ENCODE data around the gene ABCB11.

Gene ABCB11

GRCh38 chr2:169035887-169036286 lies 4.8 kb upstream of the ABCB11 start:
- Histone ChIP-seq H3K79me2 (no peaks in the 10 kb centered on the region), H2AFZ (no peak overlapping the region), H3K9me3 (ENCODE audit: control insufficient read depth, low read length) (no peaks in the 10 kb centered on the region), H3K4me1 (no peaks in the 10 kb centered on the region), H3K27me3 (ENCODE audit: control insufficient read depth, insufficient read depth, low read length) (no peaks in the 10 kb centered on the region), H3K4me3 (ENCODE audit: low read depth, low read length) (no peak overlapping the region), H3K4me2 (ENCODE audit: low read length) (no peak overlapping the region), H3K9ac (no peak overlapping the region), H3K36me3 (ENCODE audit: control insufficient read depth, insufficient read depth, low read length) (no peaks in the 10 kb centered on the region), H3K27ac (no peak overlapping the region)
- no peak for TF ChIP-seq CTCF (IDR thresholded peaks at IDR 0.05)

- no peak overlapping the region for H2AFZ ChIP-seq
- no peak overlapping the region for H3K27ac ChIP-seq
- no peaks in the 10 kb centered on the region for H3K9me3 ChIP-seq (ENCODE audit: control insufficient read depth, low read length)
- no peak overlapping the region for H3K4me2 ChIP-seq (ENCODE audit: low read length)
- H3K36me3 ChIP-seq (ENCODE audit: control insufficient read depth, insufficient read depth, low read length), result no peaks in the 10 kb centered on the region
- H3K9ac ChIP-seq, result no peak overlapping the region
- no peaks in the 10 kb centered on the region for H3K79me2 ChIP-seq
- H3K4me3 ChIP-seq (ENCODE audit: low read depth, low read length), result no peak overlapping the region
- no peaks in the 10 kb centered on the region for H3K4me1 ChIP-seq
- H3K27me3 ChIP-seq (ENCODE audit: control insufficient read depth, insufficient read depth, low read length), result no peaks in the 10 kb centered on the region
- TF ChIP-seq CTCF (IDR thresholded peaks at IDR 0.05), result no peak
Observed at GRCh38 chr2:169034984-169035544, 3.9 kb upstream of the ABCB11 start.

- TF ChIP-seq CTCF (IDR thresholded peaks at IDR 0.05), result no peak
Observed at GRCh38 chr2:169034256-169034655, 3.1 kb upstream of the ABCB11 start.

GRCh38 chr2:169029341-169029740 lies 1.8 kb downstream of the ABCB11 start:
- no peak overlapping the region for H3K4me2 ChIP-seq (ENCODE audit: low read length)
- H2AFZ ChIP-seq, result no peak overlapping the region
- no peak overlapping the region for H3K27ac ChIP-seq
- no peak for TF ChIP-seq CTCF (IDR thresholded peaks at IDR 0.05)
- H3K4me3 ChIP-seq (ENCODE audit: low read depth, low read length), result no peak overlapping the region
- no peaks in the 10 kb centered on the region for H3K4me1 ChIP-seq
- H3K79me2 ChIP-seq, result no peaks in the 10 kb centered on the region
- H3K36me3 ChIP-seq (ENCODE audit: control insufficient read depth, insufficient read depth, low read length), result no peaks in the 10 kb centered on the region
- H3K9ac ChIP-seq, result no peak overlapping the region
- H3K9me3 ChIP-seq (ENCODE audit: control insufficient read depth, low read length), result no peaks in the 10 kb centered on the region
- H3K27me3 ChIP-seq (ENCODE audit: control insufficient read depth, insufficient read depth, low read length), result no peaks in the 10 kb centered on the region

More at GRCh38 chr2:169034256-169034655, 3.1 kb upstream of the ABCB11 start:
- no peak overlapping the region for H2AFZ ChIP-seq
- no peak overlapping the region for H3K9ac ChIP-seq
- no peak overlapping the region for H3K4me2 ChIP-seq (ENCODE audit: low read length)
- H3K9me3 ChIP-seq (ENCODE audit: control insufficient read depth, low read length), result no peaks in the 10 kb centered on the region
- no peaks in the 10 kb centered on the region for H3K4me1 ChIP-seq
- H3K4me3 ChIP-seq (ENCODE audit: low read depth, low read length), result no peak overlapping the region
- H3K79me2 ChIP-seq, result no peaks in the 10 kb centered on the region
- no peaks in the 10 kb centered on the region for H3K27me3 ChIP-seq (ENCODE audit: control insufficient read depth, insufficient read depth, low read length)
- H3K27ac ChIP-seq, result no peak overlapping the region
- H3K36me3 ChIP-seq (ENCODE audit: control insufficient read depth, insufficient read depth, low read length), result no peaks in the 10 kb centered on the region

GRCh38 chr2:169027234-169027633 lies 3.9 kb downstream of the ABCB11 start:
- H3K4me1 ChIP-seq, result no peaks in the 10 kb centered on the region
- H3K27ac ChIP-seq, result no peak overlapping the region
- no peaks in the 10 kb centered on the region for H3K79me2 ChIP-seq
- H3K4me2 ChIP-seq (ENCODE audit: low read length), result no peak overlapping the region
- no peak for TF ChIP-seq CTCF (IDR thresholded peaks at IDR 0.05)
- no peak overlapping the region for H3K9ac ChIP-seq
- no peaks in the 10 kb centered on the region for H3K9me3 ChIP-seq (ENCODE audit: control insufficient read depth, low read length)
- no peaks in the 10 kb centered on the region for H3K27me3 ChIP-seq (ENCODE audit: control insufficient read depth, insufficient read depth, low read length)
- no peak overlapping the region for H3K4me3 ChIP-seq (ENCODE audit: low read depth, low read length)
- no peaks in the 10 kb centered on the region for H3K36me3 ChIP-seq (ENCODE audit: control insufficient read depth, insufficient read depth, low read length)
- H2AFZ ChIP-seq, result no peak overlapping the region

All from parathyroid adenoma (tissue), 2 donors.